WERI-Rb-1 (cell line): Measurements from ENCODE around the gene PAK1.

Experiments used
- DNase-seq: peaks from one replicate; pipeline ENCODE4 v3.0.0-alpha.2; 2020
- H3K27ac ChIP-seq: fragments of 250-450 bp; sonication (Bioruptor Pico); 2 replicates; pipeline ENCODE4 v1.5.1; 2020; ENCODE audit warnings: mild to moderate bottlenecking, moderate library complexity
- H3K27me3 ChIP-seq: fragments of 250-450 bp; sonication (Bioruptor Pico); 2 replicates; pipeline ENCODE4 v1.5.1; 2021; ENCODE audit warnings: mild to moderate bottlenecking, low read depth, moderate library complexity; ENCODE audit not compliant: insufficient read depth, severe bottlenecking
- H3K36me3 ChIP-seq: fragments of 250-450 bp; sonication (Bioruptor Pico); 2 replicates; pipeline ENCODE4 v1.5.1; 2020; ENCODE audit warnings: mild to moderate bottlenecking, moderate library complexity
- H3K4me3 ChIP-seq: 2 replicates; pipeline ENCODE4 v1.5.1; 2011; ENCODE audit warnings: low read depth, mild to moderate bottlenecking, control low read depth, low read length
- H3K9me3 ChIP-seq: fragments of 250-450 bp; sonication (Bioruptor Pico); 2 replicates; pipeline ENCODE4 v1.5.1; 2021; ENCODE audit warnings: mild to moderate bottlenecking, moderate library complexity; ENCODE audit not compliant: severe bottlenecking
- CTCF ChIP-seq: IDR thresholded peaks from 2 replicates; pipeline ENCODE4 v1.5.1; 2011; ENCODE audit warnings: low read depth, mild to moderate bottlenecking, control low read depth, inconsistent platforms, low read length

The PAK1 gene

GRCh38 chr11:77311701-77312100 is 162.2 kb downstream of the PAK1 start:
- no peaks in the 10 kb centered on the region for H3K36me3 ChIP-seq
- no peaks in the 10 kb centered on the region for H3K27me3 ChIP-seq
- H3K4me3 ChIP-seq = no peak overlapping the region
- no peak for TF ChIP-seq CTCF
- H3K9me3 ChIP-seq = no peaks in the 10 kb centered on the region
- no peak for DNase-seq
- no peak overlapping the region for H3K27ac ChIP-seq

- TF ChIP-seq CTCF = no peak
These were observed 163.2 kb downstream of the PAK1 start for GRCh38 chr11:77310721-77311120.

GRCh38 chr11:77309401-77310085 is 164.4 kb downstream of the PAK1 start:
- TF ChIP-seq CTCF = no peak
- no peak overlapping the region for H3K27ac ChIP-seq
- DNase-seq = no peak
- H3K27me3 ChIP-seq = no peaks in the 10 kb centered on the region
- no peak overlapping the region for H3K4me3 ChIP-seq
- no peaks in the 10 kb centered on the region for H3K9me3 ChIP-seq
- no peaks in the 10 kb centered on the region for H3K36me3 ChIP-seq

More at GRCh38 chr11:77310721-77311120, 163.2 kb downstream of the PAK1 start:
- no peak for DNase-seq
- H3K4me3 ChIP-seq = no peak overlapping the region
- no peaks in the 10 kb centered on the region for H3K9me3 ChIP-seq
- H3K36me3 ChIP-seq = no peaks in the 10 kb centered on the region
- no peaks in the 10 kb centered on the region for H3K27me3 ChIP-seq
- no peak overlapping the region for H3K27ac ChIP-seq

DNA sequence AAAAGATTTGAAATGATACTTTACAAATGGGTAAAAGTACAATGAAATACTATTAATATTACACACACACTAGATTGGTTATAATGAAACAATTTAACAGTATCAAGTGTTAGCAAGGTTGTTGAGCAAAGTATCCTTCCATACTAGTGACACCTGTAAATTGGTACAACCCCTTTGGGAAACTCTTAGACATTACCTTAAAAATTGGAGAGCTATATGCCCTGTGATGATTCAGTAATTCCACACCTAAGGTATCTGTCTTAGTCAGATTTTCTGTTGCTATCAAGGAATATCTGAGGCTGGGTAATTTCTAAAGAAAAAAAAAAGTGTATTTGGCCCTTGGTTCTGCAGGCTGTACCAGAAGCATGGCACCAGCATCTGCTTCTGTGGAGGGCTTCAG is 165.1 kb downstream of the PAK1 start:
- no peaks in the 10 kb centered on the region for H3K9me3 ChIP-seq
- no peak overlapping the region for H3K27ac ChIP-seq
- no peak for DNase-seq
- no peaks in the 10 kb centered on the region for H3K27me3 ChIP-seq
- no peak for TF ChIP-seq CTCF
- H3K36me3 ChIP-seq = no peaks in the 10 kb centered on the region
- no peak overlapping the region for H3K4me3 ChIP-seq

- no peaks in the 10 kb centered on the region for H3K9me3 ChIP-seq
- DNase-seq = no peak
- TF ChIP-seq CTCF = no peak
- H3K36me3 ChIP-seq = no peaks in the 10 kb centered on the region
- H3K27ac ChIP-seq = no peak overlapping the region
- H3K4me3 ChIP-seq = no peak overlapping the region
- no peaks in the 10 kb centered on the region for H3K27me3 ChIP-seq
These were observed 170.6 kb downstream of the PAK1 start for GRCh38 chr11:77303328-77303727.

GRCh38 chr11:77302752-77303151 is 171.1 kb downstream of the PAK1 start:
- no peak for TF ChIP-seq CTCF
- no peaks in the 10 kb centered on the region for H3K9me3 ChIP-seq
- no peak overlapping the region for H3K4me3 ChIP-seq
- no peaks in the 10 kb centered on the region for H3K27me3 ChIP-seq
- DNase-seq = no peak
- H3K27ac ChIP-seq = no peak overlapping the region
- no peaks in the 10 kb centered on the region for H3K36me3 ChIP-seq
